GM21619 (cell line): Measurements from ENCODE around the gene ARL16.

ENCODE experiments used
- ATAC-seq: cut with Tn5 transposase; IDR thresholded peaks from one replicate; pipeline ENCODE4 v1.9.1; 2021; ENCODE audit not compliant: unreplicated experiment

The ARL16 gene

GRCh38 chr17:81647640-81648012 is 36.0 kb downstream of the ARL16 start:
- ATAC-seq, result no peak

GRCh38 chr17:81646869-81647600 is 36.6 kb downstream of the ARL16 start:
- ATAC-seq, result no peak

- no peak for ATAC-seq
Measured at GRCh38 chr17:81644976-81645952, 38.3 kb downstream of the ARL16 start.

GRCh38 chr17:81644496-81644895 is 39.1 kb downstream of the ARL16 start:
- ATAC-seq, result no peak

GRCh38 chr17:81641825-81642489 is 41.6 kb downstream of the ARL16 start:
- no peak for ATAC-seq

- ATAC-seq, result no peak
Measured at GRCh38 chr17:81640011-81640410, 43.6 kb downstream of the ARL16 start.

- no peak for ATAC-seq
Measured at GRCh38 chr17:81638683-81639082, 44.9 kb downstream of the ARL16 start.

- peak; percentile 80 for ATAC-seq
Measured at GRCh38 chr17:81636505-81637288, 46.9 kb downstream of the ARL16 start, which contains the start of the genes NPLOC4 and TSPAN10. TSS of gene NPLOC4 (minus strand) at chr17:81637112. CDS start at chr17:81636930, 182 bp downstream. TSS of gene TSPAN10 (plus strand) at chr17:81637196. CDS start at chr17:81642413, 5,217 bp downstream.

- peak; percentile 14 for ATAC-seq
Measured at GRCh38 chr17:81635973-81636504, 47.6 kb downstream of the ARL16 start.

GRCh38 chr17:81635431-81635830 is 48.2 kb downstream of the ARL16 start:
- ATAC-seq, result no peak

- no peak for ATAC-seq
Measured at GRCh38 chr17:81631482-81631881, 52.1 kb downstream of the ARL16 start.
